Stimulated activated naive B cell treated with anti-CD40 and anti-IgM and Interleukin-4, amounts not matched to agents 10 μg/mL and 1 μg/mL and 100 μg/mL, for 72 hours (primary cell): ENCODE results near the gene KRT77.

Source experiments
- ATAC-seq, 2 donors: fragments of 150-1000 bp; cut with Tn5 transposase; replicated peaks; 2 replicates each; pipeline ENCODE4 v1.10.0; 2021; ENCODE audit warnings: moderate library complexity in 1 of 2
- DNase-seq: peaks from one replicate; pipeline ENCODE4 v3.0.0; 2021
- H3K27ac Mint-ChIP-seq: one replicate; pipeline ENCODE4 v1.8.0; 2022; ENCODE audit warnings: mild to moderate bottlenecking, mixed read lengths
- H3K27me3 Mint-ChIP-seq, 2 donors: one replicate each; pipeline ENCODE4 v1.8.0; 2022; ENCODE audit warnings: mixed read lengths in 2 of 2
- H3K36me3 Mint-ChIP-seq, 2 donors: one replicate each; pipeline ENCODE4 v1.8.0; 2022; ENCODE audit warnings: mixed read lengths in 2 of 2, mild to moderate bottlenecking in 1 of 2
- H3K4me1 Mint-ChIP-seq, 2 donors: one replicate each; pipeline ENCODE4 v1.8.0; 2022; ENCODE audit warnings: mixed read lengths in 2 of 2, mild to moderate bottlenecking in 1 of 2
- H3K4me3 Mint-ChIP-seq, 2 donors: one replicate each; pipeline ENCODE4 v1.8.0; 2022; ENCODE audit warnings: mild to moderate bottlenecking in 2 of 2, mixed read lengths in 2 of 2, moderate library complexity in 1 of 2
- H3K9me3 Mint-ChIP-seq, 2 donors: one replicate each; pipeline ENCODE4 v1.8.0; 2022; ENCODE audit warnings: mixed read lengths in 2 of 2, mild to moderate bottlenecking in 1 of 2

Gene KRT77

DNA sequence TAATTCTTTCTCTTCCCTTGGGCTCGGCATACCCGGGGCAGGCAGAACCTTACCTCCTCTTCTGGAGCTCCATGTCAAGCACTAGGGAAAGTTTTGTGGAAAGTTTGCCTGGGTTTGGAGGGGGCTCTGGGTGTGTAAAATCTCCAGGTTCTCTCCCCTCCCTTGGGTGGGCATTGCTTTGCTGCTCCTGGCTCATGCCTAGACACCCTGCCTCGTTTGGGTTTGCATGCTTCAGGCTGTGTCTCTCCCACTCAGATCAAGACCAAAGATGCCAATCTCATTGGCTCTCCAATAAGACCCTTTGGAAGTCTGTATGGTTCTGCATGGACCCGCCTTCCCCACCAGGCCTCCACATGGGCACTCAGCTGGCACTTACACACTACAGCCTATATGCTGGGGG is 45.1 kb downstream of the KRT77 start:
- no peak for DNase-seq
- Mint-ChIP-seq H3K4me3 (no peak overlapping the region), H3K27me3 (peaks cover 14 to 17% of the 10 kb centered on the region in 2 donors), H3K27ac (no peak overlapping the region), H3K36me3 (no peaks in the 10 kb centered on the region), H3K4me1 (no peaks in the 10 kb centered on the region), H3K9me3 (no peaks in the 10 kb centered on the region)
- no peak for ATAC-seq

DNA sequence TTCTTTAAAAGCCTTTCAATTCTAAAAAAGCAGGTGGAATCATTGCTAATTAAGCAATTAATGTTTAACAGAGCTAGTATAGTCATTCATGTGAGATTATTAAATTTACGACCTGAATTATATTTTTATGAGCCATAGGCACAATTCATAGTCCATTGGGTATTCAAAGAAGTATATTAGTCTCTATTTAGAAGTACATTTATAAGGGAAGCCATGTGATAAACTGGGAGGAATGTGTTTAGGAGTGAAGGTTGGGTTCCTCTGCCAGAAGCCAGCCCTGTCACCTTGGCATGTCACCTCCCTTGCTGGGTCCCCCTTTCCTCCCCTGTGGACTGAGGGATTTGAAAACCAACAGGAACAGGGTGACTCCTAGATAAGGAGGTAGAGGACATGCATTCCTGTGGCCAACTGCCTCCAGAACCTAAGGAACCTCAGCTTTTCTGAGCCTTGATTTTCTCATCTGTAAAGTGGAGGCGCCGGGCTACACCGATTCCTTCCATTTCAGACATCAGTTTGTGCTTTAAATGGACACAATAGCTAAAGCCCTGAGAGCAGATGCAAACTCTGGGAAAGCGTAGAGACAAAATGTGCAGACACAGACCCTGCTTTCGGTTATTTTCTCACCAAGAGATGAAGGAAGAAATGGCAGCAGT is 45.9 kb downstream of the KRT77 start:
- H3K27me3 Mint-ChIP-seq, result peaks cover 12 to 14% of the 10 kb centered on the region in 2 donors
- H3K27ac Mint-ChIP-seq, result no peak overlapping the region
- no peaks in the 10 kb centered on the region for H3K9me3 Mint-ChIP-seq
- no peak for ATAC-seq
- DNase-seq, result no peak
- no peak overlapping the region for H3K4me3 Mint-ChIP-seq
- H3K36me3 Mint-ChIP-seq, result no peaks in the 10 kb centered on the region
- no peaks in the 10 kb centered on the region for H3K4me1 Mint-ChIP-seq

DNA sequence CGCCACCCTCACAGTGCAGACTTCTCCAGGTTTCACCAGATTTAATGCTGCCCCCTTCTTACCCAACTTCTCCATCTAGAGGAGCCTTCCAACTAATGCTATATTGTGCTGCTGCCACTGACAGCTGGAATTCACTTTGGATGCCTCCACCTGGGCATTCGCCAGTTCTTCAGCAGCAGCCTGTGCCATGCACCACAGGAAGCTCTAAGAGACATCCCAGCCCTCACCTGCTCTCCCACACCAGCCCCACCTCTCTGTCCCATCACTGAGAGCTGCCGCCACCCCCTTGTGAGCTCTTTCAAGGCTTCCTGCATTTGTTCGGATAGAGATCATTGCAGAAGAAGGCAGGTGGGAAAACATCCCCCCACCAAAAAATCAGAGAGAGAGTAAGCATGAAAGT is 46.7 kb downstream of the KRT77 start:
- no peak overlapping the region for H3K27ac Mint-ChIP-seq
- no peak for ATAC-seq
- no peak for DNase-seq
- H3K36me3 Mint-ChIP-seq, result no peaks in the 10 kb centered on the region
- H3K4me3 Mint-ChIP-seq, result no peak overlapping the region
- H3K27me3 Mint-ChIP-seq, result peaks cover 7 to 10% of the 10 kb centered on the region in 2 donors
- H3K4me1 Mint-ChIP-seq, result no peaks in the 10 kb centered on the region
- H3K9me3 Mint-ChIP-seq, result no peaks in the 10 kb centered on the region

DNA sequence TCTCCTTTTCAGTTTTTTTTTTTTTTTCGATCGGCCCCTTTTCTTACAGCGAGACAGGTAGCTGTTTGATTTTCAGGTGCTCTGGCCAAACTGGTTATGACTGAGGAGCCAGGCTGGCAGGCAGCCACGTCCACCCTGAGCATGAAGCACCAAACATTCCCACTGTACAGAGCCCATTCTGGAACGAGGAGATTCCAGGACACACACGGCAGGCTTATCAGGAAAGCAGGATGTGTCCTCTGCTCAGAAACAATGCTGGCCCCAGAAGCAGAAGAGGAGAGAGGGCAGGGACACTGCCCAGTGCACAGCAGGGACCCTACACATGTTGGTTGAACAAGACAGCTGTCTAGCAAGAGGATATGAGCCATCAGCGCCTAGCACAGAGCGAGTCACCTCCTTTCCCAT is 47.6 kb downstream of the KRT77 start:
- DNase-seq (no peak), ATAC-seq (no peak)
- Mint-ChIP-seq H3K4me1 (no peaks in the 10 kb centered on the region), H3K36me3 (no peaks in the 10 kb centered on the region), H3K27ac (no peak overlapping the region), H3K4me3 (no peak overlapping the region), H3K9me3 (no peaks in the 10 kb centered on the region), H3K27me3 (peaks cover 7 to 10% of the 10 kb centered on the region in 2 donors)

DNA sequence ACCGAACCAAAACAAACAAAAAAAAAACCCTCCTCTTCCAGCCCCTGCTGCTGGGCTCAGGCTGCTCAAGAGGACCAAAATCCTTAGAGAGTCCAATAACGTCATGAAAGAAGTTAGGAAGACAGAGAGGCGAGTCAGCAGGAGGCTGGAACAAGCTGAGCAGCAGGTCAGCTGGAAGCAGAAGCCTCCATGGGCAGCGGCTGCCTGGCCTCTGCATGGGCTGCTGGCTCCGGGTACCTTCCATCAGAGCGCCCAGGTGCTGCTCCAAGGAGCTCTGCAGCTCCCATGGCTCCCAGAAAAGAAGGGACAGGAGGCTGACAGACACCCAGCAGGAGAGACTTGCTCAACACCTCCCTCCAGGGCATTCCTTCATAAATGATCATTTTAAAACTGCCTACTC is 48.1 kb downstream of the KRT77 start:
- H3K36me3 Mint-ChIP-seq, result no peaks in the 10 kb centered on the region
- no peaks in the 10 kb centered on the region for H3K4me1 Mint-ChIP-seq
- no peak for ATAC-seq
- DNase-seq, result no peak
- H3K27me3 Mint-ChIP-seq, result peaks cover 7 to 10% of the 10 kb centered on the region in 2 donors
- no peaks in the 10 kb centered on the region for H3K9me3 Mint-ChIP-seq
- H3K27ac Mint-ChIP-seq, result no peak overlapping the region
- H3K4me3 Mint-ChIP-seq, result no peak overlapping the region

DNA sequence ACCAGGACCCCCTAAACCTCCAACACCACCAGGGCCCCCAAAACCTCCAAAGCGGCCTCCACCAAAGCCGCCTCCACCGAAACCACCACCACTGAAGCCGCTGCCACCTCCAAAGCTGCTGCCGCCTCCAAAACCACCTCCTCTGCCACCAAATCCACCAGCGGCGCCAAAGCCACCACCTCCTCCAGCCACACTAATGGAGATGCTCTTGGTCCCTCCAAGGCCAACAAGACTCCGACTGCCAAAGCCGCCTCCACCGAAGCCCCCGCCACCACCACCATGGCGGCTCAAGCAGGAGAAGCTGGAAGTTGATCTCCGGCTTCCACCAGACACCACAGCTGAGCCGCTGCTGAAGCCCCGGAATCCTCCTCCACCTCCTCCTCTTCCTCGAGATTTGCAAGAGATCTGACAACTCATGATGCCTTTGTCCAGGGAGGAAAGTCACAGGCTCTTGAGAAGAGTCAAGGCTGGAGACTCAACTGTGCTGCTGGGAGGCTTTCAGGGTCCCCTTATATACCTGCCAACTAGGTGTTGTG is 51.5 kb downstream of the KRT77 start, which contains the start of gene KRT2:
Gene KRT2, minus strand, starts transcription at position 486 of the 536 bp plus-strand sequence. Its CDS starts 69 bp downstream, at position 417.
- H3K4me1 Mint-ChIP-seq, result no peaks in the 10 kb centered on the region
- no peak within 1 kb of the TSS for H3K4me3 Mint-ChIP-seq
- H3K27ac Mint-ChIP-seq, result no peak within 1 kb of the TSS

DNA sequence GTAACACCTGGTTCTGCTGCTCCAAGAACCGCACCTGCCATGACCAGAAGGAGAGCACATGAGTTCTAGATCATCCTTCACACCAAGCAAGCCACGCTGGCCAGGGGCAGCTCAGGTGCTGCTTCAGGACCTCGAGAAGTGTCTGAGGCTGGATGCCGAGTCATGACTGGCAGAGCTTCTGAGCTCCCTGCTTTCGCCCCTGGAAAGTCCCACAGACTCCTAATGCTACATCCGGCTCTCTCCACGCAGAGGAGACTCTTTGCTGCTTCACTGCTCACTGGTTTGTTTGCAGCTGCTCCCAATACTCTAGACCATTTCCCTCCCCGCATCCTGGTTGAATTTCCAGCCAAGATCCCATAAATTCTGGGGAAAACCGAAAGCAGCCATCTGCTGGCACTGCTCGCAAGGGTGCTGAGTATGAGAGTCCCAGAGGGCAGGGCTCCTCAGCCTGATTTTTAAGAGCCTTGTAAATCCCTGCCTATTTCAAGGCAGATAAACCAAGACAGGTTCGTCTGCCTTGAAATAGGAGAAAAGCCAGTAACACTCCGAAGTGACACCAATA is 52.7 kb downstream of the KRT77 start:
- Mint-ChIP-seq H3K4me1 (no peaks in the 10 kb centered on the region), H3K27ac (no peak overlapping the region), H3K4me3 (no peak overlapping the region), H3K36me3 (no peaks in the 10 kb centered on the region), H3K9me3 (no peaks in the 10 kb centered on the region), H3K27me3 (no peaks in the 10 kb centered on the region)
- DNase-seq (no peak), ATAC-seq (no peak)

More for the DNA sequence above, 51.5 kb downstream of the KRT77 start, which contains the start of gene KRT2:
- Mint-ChIP-seq H3K27me3 (no peaks in the 10 kb centered on the region), H3K36me3 (no peaks in the 10 kb centered on the region), H3K9me3 (no peaks in the 10 kb centered on the region)
- DNase-seq (no peak), ATAC-seq (no peak)

DNA sequence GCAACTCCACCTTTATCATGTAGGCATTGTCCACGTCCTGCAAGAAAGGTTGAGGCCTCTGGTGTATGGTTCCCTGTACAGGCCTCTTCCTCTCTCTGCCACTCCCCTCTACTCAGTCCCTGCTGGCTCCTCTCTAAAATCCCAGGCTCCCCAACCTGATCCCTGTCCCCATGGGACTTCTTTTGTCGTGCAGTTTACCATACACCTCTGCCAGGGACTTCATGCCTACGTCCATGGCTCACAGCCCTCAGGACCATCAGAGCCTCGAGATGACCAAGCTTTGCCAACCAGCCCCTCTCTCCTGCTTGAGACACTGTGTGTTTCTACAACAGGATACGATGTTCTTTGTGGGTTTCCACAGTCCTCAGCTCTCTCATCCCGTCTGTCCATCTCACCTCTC is 54.3 kb downstream of the KRT77 start:
- no peaks in the 10 kb centered on the region for H3K36me3 Mint-ChIP-seq
- H3K4me3 Mint-ChIP-seq, result no peak overlapping the region
- no peaks in the 10 kb centered on the region for H3K4me1 Mint-ChIP-seq
- DNase-seq (no peak), ATAC-seq (no peak)
- H3K27me3 Mint-ChIP-seq, result peaks cover 0 to 5% of the 10 kb centered on the region in 2 donors
- H3K27ac Mint-ChIP-seq, result no peak overlapping the region
- H3K9me3 Mint-ChIP-seq, result no peaks in the 10 kb centered on the region

DNA sequence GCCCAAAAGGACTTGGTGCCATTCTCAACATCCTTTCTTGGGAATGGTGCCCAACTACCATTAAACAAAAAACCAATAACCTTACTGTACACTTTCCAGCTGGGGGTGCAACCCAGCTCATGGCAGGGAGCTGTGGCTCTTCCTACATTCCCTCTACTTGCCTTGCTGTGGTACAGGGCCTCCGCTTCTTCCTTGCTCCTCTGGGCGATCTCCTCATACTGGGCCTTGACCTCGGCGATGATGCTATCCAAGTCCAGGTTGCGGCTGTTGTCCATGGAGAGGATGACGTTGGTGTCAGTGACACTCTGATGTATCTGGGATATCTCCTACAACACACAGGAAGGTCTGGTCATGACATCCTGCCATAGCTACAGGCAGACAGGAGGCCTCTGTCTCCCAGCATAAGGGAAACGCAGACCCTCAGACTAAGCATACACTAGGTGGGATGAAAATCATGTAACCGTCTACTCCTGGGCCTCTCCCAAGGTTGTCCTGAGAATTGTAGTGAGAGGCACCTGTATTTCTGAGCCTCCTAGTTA is 55.2 kb downstream of the KRT77 start:
- no peak for ATAC-seq
- H3K4me1 Mint-ChIP-seq, result no peaks in the 10 kb centered on the region

DNA sequence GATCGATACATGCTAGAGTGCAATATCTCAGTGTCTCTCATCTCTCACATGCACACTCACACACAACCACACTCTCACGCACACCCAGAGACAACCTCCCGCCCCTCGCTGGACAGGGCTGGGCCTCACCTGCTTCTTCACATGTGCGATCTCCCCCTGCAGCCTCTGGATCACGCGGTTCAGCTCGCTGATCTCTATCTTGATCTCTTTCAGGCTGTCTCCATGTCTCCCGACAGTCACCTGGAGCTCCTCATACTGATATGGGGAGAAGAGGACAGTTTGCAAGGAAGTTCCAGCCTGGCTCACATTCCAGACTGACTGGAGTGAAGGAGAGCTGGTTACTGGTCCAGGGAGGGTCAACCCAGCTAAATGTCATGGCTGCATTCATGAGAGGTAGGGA is 55.7 kb downstream of the KRT77 start:
- no peaks in the 10 kb centered on the region for H3K4me1 Mint-ChIP-seq
- H3K27me3 Mint-ChIP-seq, result peaks cover 0 to 8% of the 10 kb centered on the region in 2 donors
- no peak overlapping the region for H3K27ac Mint-ChIP-seq
- no peaks in the 10 kb centered on the region for H3K36me3 Mint-ChIP-seq
- no peak overlapping the region for H3K4me3 Mint-ChIP-seq
- H3K9me3 Mint-ChIP-seq, result no peaks in the 10 kb centered on the region
- DNase-seq (no peak), ATAC-seq (no peak)

More for the DNA sequence above, 55.2 kb downstream of the KRT77 start:
- DNase-seq, result no peak
- Mint-ChIP-seq H3K36me3 (no peaks in the 10 kb centered on the region), H3K4me3 (no peak overlapping the region), H3K27ac (no peak overlapping the region), H3K9me3 (no peaks in the 10 kb centered on the region), H3K27me3 (peaks cover 0 to 8% of the 10 kb centered on the region in 2 donors)

DNA sequence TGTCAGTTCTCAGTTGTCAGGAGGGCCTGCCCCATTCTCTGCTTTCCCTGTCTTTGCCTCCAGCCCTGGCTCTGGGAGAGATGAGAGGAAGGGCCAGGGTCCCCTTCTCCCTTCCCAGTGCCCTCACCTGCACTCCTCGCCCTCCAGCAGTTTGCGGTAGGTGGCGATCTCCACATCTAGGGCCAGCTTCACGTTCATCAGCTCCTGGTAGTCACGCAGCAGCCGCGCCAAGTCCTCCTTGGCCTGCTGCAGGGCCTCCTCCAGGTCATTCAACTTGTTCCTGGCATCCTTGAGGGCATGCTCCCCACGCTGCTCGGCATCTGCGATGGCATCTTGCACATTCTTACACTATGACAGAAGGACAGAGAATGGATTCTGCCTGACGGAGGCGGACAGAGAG is 56.7 kb downstream of the KRT77 start:
- ATAC-seq (no peak), DNase-seq (no peak)
- H3K9me3 Mint-ChIP-seq, result no peaks in the 10 kb centered on the region
- no peak overlapping the region for H3K4me3 Mint-ChIP-seq
- no peaks in the 10 kb centered on the region for H3K36me3 Mint-ChIP-seq
- no peaks in the 10 kb centered on the region for H3K4me1 Mint-ChIP-seq
- H3K27ac Mint-ChIP-seq, result no peak overlapping the region
- peaks cover 7 to 14% of the 10 kb centered on the region in 2 donors for H3K27me3 Mint-ChIP-seq

DNA sequence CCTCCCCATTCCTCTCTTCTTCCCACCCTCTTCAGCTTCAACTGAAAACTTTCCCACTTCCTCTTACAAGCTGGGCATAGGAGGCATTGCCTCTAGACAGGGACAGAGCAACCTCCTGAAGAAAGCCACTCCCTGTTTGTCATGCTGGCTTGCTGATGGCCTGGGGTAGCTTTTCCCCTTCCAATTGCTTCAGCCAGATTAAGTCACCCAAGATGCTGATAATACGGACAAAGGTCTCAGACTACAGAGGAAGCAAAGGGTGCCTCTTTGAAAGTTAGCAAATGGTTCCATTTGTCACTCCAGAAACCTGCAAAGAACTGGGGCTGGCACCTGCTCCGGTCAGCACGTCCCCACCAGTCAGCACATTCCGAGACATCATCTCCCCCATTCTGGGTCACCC is 57.3 kb downstream of the KRT77 start:
- DNase-seq (no peak), ATAC-seq (no peak)
- Mint-ChIP-seq H3K4me1 (no peaks in the 10 kb centered on the region), H3K27me3 (peaks cover 9 to 15% of the 10 kb centered on the region in 2 donors), H3K4me3 (no peak overlapping the region), H3K9me3 (no peaks in the 10 kb centered on the region), H3K27ac (no peak overlapping the region), H3K36me3 (no peaks in the 10 kb centered on the region)

DNA sequence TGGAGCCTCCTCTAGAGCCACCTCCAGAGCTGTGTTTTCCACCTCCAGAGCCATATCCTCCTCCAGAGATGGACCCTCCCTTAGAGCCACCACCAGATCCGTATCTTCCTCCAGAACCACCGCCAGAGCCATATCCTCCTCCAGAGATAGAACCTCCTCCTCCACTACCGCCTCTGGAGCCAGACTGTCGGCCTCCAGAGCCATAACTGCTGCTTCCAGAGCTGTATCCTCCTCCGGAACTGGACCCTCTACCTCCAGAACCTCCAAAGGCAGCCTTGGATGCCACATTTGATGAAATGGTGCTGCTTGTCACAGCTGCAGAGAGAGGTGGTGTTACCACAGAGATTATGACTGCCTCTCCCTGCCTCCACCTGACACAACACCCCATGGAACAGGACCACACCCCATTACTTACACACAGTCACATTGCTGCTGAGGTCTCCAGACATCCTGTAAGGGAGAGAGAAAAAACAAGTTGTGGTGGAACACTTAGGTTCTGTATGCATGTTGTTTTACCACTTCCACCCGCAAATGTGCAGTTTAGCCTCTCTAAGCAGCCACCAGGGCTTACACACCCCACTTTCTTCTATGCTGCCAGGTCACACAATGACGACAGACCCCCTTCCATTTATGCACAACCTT is 58.1 kb downstream of the KRT77 start:
- H3K9me3 Mint-ChIP-seq, result no peaks in the 10 kb centered on the region
- no peaks in the 10 kb centered on the region for H3K4me1 Mint-ChIP-seq
- DNase-seq, result no peak

DNA sequence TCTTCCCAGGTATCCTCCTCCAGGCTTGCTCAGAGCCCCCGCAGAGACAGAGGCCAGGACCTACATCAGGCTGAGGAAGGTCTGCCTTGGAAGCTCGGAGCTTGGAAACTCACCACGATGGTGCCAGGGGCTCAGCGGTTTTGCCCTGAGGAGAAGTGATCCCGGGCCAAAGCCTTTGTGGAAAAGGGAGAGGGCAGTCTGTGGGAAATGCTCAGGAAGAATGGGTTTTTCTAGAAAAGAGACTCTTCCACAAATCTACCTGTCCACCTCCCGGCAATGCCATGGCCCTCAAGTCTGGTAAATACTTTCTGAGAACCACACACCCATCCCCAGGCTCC is 59.3 kb downstream of the KRT77 start:
- Mint-ChIP-seq H3K27me3 (peaks cover 9 to 20% of the 10 kb centered on the region in 2 donors), H3K4me1 (no peaks in the 10 kb centered on the region), H3K36me3 (no peaks in the 10 kb centered on the region), H3K27ac (no peak overlapping the region), H3K9me3 (no peaks in the 10 kb centered on the region), H3K4me3 (no peak overlapping the region)
- ATAC-seq (no peak), DNase-seq (no peak)

More for the DNA sequence above, 58.1 kb downstream of the KRT77 start:
- no peak overlapping the region for H3K4me3 Mint-ChIP-seq
- H3K27me3 Mint-ChIP-seq, result peaks cover 9 to 15% of the 10 kb centered on the region in 2 donors
- H3K27ac Mint-ChIP-seq, result no peak overlapping the region
- no peak for ATAC-seq
- no peaks in the 10 kb centered on the region for H3K36me3 Mint-ChIP-seq
